HTR-8/SVneo (cell line): ENCODE results near the gene G6PC2.
"Not testable (repeated sequence)": the region's sequence is repeated elsewhere in the genome, so short reads cannot be mapped to it uniquely, and the experiment has no call there.

ENCODE experiments used
- DNase-seq: peaks from one replicate; pipeline ENCODE4 v3.0.0; 2011; ENCODE audit warnings: low spot score, mixed read lengths; ENCODE audit not compliant: insufficient read length
- FAIRE-seq: peaks from 2 replicates; lab custom pipeline; 2011; peaks lifted over from hg19 to GRCh38; lab: Jason Lieb, UNC

The G6PC2 gene

GRCh38 chr2:168897449-168897848 lies 3.6 kb upstream of the G6PC2 start:
- FAIRE-seq (no peak), DNase-seq (no peak)

DNA sequence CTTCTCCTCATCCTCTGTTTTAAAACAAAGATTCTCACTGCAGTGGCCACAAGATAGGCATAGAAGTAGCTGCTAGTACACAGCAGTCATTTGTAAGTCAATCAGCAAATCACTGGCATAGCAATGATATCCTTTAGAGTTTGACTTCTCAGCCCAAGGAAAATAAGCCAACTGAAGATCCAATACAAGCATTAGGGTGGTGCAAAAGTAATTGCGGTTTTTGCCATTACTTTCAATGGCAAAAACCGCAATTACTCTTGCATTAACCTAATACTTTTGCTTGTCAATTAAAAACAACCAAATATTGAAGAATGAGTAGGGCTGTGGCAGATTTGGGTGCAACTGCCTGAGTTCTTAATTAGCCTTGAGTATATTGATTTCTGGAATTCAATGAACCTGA lies 2.8 kb downstream of the G6PC2 start:
- FAIRE-seq (no peak), DNase-seq (no peak)

GRCh38 chr2:168904358-168904757 lies 3.3 kb downstream of the G6PC2 start:
- no peak for DNase-seq
- FAIRE-seq: no peak

- FAIRE-seq (no peak), DNase-seq (no peak)
Measured at GRCh38 chr2:168907940-168908662, 7.0 kb downstream of the G6PC2 start.

GRCh38 chr2:168910330-168910729 lies 9.2 kb downstream of the G6PC2 start:
- FAIRE-seq: no peak
- DNase-seq: no peak

DNA sequence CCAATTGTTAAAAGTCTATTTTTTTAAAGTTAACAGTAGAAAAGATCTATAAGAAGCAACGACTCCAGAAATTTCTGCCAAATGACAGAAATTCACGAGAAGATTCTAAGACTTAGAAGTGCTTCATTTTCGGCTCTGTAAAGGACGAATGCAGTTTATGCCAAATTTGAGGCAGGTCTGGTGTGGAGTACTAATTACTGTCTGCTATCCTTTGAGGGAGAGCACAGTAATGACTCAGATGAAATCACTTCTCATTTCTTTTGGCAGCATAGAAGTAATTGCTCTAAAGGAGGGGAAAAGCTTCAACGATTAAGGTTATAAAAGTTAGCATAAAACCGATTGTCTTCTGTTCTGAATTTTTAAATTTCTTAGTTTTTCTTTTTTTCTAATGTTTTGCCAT lies 11.4 kb downstream of the G6PC2 start:
- FAIRE-seq (no peak), DNase-seq (no peak)

- FAIRE-seq: no peak
- DNase-seq: no peak
Measured at GRCh38 chr2:168912901-168913369, 11.8 kb downstream of the G6PC2 start.

DNA sequence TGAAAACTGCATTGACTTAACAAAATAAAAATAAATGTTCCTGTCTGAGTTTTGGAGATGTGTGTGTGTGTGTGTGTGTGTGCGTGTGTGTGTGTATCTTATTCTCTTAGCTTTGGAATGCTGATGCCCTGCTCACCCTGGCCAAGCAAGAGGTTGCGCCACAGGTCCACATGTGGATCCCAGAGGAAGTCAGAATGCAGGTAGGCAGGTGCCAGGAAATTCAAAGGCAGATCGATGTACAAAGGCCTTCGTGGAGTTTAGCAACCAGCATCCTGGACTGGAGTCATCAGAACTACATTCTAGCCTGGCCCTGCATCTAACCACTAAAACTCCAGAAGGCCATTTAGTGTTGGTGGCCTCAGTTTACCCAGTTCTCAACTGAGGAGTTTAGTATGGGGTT lies 12.4 kb downstream of the G6PC2 start:
- no peak for FAIRE-seq

DNA sequence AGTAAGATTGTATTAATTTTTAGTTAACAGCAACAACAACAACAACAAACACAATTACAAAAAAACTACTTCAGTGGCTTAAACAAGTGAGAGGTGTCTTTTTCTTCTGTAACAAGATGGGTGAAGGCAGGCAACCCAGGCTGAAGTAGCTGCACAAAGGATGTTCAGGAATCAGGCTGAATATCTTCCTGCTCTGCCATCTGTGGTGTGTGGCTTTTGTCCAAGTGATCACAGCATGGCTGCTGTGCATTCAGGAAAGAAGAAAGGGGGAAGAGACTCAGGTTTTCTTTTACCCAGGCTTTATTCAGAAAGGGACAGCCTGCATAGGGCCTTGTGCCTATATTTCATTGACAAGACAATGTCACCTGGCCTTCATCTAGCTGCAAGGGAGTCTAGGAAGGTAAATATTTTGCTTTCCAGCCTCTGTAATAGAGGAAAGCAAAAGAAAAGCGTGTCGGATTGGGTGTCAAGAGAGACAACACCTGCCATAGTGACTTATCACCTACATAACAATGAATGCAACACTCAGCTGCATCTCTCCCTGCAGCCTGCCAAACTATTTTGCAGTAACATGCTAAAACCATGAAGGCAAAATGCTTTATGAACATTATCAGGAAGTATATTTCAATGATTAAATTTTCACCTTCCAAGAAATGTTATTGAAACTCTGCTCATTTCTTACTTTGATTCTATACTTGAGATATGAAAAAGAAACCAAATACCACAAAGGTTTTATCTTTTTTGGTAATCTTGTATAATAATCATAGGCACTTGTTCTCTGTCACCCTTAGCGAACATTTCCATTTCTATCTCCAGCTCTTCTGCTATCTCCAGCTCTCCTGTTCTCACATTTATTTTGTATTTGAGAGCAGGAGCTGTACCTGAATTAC lies 14.6 kb downstream of the G6PC2 start:
- FAIRE-seq: no peak
- DNase-seq: no peak

More for the DNA sequence above, 12.4 kb downstream of the G6PC2 start:
- DNase-seq: no peak

- DNase-seq (no peak), FAIRE-seq (no peak)
Measured at GRCh38 chr2:168916331-168916675, 15.2 kb downstream of the G6PC2 start.

DNA sequence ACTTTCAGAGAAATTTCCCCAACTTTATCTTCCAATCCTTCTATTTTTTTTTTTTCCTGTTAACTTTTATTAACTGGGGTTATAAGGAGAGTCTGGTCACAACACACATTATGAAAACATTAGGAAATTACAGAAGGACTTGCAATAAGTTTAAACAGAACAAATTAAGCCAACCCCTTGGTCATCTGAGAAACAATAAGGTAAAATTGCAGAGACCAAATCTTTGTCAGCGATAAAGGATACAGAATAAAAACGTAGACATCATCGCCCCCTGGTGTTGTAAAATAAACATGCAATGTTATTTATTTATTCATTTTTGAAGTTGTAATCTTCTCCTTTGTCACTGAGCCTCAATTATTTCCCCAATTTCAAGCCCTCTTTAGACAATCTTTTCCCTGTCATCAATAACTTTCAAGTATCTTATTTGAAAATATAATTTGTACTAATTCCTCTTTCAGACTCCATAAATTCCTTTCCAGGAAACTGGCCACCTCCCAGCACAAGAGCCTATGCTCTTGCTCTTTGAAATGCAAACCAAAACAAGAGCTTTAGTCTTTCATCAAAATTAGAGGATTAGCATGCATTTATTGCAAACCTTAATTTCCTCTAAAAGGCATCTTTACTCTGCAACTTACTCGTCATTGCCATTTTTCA lies 19.5 kb downstream of the G6PC2 start:
- DNase-seq (peak; percentile 24), FAIRE-seq (no peak)

DNA sequence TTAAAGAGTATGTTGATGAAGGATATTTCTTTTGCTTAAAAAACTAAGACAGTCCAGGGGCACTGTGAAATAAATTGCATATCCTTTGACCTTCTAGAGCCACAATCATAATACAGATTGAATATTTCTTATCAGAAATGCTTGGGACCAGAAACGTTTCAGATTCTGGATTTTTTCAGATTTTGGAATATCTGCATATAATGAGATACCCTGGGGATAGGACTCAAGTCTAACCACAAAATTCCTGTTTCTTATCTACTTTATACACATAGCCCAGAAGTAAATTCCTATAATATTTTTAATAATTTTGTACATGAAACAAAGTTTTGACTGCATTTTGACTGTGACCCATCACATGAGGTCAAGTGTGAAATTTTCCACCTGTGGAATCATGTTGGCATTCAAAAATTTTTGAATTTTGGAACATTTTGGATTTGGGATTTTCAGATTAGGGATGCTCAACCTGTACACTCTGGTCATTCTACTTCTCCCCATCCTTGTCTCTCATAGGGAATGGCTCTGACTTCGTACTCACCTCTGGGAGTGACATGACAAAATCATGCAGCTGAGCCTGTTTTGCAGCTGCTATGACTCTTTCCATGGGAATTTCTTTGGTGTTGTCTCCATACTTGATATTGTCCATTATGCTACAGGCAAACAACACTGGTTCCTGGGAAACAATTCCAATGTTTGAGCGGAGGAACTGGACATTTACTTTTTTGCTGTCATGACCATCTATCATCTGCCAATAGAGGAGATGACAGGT lies 25.7 kb downstream of the G6PC2 start:
- no peak for FAIRE-seq

DNA sequence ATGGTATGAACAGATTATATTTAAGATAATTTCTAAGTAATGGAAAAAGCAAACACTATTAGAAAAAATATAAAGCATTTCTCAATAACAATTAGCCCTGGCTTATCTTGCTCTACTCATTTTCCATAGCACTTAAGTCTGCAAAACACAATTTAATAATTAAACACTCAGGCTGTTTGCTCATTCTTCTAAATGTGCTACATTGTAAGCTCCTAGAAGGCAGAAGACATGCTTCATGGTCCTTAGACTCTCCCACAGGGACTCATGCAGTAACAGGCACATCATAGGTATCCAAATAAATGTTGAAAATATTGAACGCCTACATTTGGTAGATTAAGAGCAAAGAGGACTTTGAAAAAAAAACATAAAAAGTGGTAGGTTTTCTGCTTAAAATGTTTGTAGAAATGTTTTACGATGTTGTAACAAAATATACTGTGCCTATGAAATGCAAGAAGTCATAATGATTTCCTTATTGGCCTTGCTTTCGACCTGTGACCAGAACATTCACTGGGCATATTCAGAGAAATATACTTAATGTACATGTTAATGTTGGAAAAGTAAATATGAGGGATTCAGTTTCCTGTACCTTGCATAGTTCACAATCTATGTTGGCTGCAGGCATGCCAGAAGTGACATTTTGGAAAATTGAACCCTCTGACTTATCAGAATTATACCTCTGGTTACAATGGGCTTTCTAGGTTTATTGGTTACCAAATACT lies 27.2 kb downstream of the G6PC2 start:
- FAIRE-seq: no peak
- no peak for DNase-seq

More for the DNA sequence above, 25.7 kb downstream of the G6PC2 start:
- no peak for DNase-seq

DNA sequence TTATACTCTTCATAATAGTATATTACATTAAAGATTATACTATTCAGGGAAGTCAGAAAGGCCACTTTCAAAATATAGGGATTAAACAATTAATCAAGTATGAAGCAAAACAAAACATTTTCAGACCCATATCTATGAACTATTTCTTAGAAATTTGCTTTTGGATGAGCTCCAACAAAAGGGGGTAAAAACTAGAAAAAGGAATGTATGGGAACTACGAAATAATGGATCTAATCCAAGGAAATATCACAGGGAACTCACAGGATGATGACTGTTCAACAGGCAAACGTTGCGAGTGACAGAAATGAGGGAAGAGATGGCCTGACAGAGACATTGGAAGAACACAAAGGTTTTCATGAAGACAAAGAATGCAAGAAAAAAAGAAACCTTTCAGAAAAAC lies 27.9 kb downstream of the G6PC2 start:
- DNase-seq (no peak), FAIRE-seq (no peak)

DNA sequence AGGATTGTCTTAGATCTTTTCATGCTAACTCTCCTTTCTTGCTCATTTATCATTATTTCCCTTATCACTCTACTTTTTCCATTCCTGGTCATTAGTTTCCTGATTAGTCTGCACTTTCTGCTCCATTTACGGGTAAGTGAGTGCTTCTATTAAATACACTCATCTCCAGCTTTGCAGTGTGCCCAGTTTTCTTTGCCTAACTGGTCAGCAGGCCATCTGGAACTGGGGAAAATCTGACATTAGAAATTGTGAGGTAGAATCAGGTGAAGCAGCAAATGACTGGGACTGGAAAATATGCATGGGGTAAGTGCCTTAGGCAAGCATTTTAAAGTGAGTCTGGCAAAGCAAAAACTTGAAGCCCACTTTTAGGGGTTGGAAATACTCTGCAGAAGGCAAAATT lies 29.2 kb downstream of the G6PC2 start:
- FAIRE-seq (no peak), DNase-seq (no peak)

DNA sequence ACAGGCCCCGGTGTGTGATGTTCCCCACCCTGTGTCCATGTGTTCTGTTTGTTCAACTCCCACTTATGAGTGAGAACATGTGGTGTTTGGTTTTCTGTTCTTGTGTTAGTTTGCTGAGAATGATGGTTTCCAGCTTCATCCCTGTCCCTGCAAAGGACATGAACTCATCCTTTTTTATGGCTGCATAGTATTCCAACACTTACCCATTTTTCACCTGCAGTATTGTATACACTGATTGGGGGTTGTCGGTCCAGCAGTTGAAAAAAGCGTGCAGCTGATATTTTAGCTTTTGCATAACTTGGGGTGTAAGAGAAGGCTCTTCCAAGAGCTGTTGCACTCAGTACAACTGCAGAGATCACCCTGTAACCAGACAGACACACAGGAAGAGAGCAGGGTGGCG lies 31.1 kb downstream of the G6PC2 start:
- FAIRE-seq, DNase-seq: not testable (repeated sequence)

GRCh38 chr2:168934826-168935225 lies 33.7 kb downstream of the G6PC2 start:
- no peak for DNase-seq
- FAIRE-seq: no peak

DNA sequence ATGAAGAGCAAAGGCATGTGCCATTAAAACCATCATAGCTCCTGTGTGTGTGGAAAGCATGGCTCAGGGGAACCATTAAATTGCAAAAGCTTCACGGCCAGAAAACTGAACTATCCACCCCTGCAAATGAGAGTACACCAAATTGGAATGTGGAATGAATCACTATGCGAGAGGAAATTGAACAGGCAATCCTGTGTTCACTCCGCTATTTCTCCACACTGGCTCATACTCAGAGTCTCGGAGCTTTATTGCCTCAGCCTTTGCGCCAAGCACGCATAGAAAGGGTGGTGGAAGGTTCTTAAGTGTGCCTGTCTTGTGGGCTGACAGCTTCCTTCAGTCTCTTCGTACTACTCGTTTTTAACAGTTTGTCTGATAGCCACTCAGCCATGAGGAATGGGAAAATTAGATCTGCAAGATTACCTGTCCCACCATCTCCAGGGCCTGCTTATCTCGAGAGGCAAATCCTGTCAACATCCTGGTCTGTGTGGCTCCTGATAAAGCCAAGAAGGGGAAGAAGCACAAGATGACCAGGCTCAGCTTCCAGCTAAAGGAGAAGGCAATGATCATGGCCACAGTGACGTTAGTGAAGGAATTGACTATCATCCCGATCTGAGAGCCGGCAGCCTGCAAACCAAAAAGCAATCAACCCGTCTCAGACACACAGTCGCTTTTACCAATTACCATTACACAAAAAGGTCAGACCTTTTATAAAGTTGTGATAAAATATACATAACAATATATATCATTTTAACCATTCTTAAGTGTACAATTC lies 34.9 kb downstream of the G6PC2 start:
- peak; percentile 49 for FAIRE-seq

DNA sequence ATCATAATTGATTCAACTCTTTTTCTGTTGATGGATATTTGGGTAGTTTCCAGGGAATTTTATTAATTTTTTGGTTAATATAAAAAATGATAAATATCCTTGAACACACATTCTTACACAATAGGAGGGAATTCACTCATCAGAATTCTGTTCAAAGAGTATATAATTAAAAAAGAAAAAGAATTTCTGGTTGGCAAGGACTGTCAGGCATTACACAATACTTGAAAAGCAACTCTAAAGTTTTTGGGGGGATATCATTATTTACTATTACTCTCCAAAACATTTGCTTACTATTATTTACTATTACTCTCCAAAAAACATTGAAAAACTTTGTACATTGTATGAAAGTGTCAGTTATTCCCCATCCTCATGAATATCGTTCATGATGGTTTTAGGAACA lies 38.0 kb downstream of the G6PC2 start:
- FAIRE-seq: no peak

More for the DNA sequence above, 34.9 kb downstream of the G6PC2 start:
- no peak for DNase-seq

More for the DNA sequence above, 38.0 kb downstream of the G6PC2 start:
- DNase-seq: no peak
